MCF 10A (cell line): ENCODE results near the gene IFIT3. TPM values are rescaled to one million over a fixed set of nuclear protein-coding genes. Genes with fewer than 3 reads are reported as not detected.

ENCODE experiments used
- BruUV-seq: library from RNA; stranded (reverse); fragments of 400-500 nt; replicated peaks from 2 replicates; lab custom pipeline; 2021; lab: Mats Ljungman, UMichigan
- CTCF ChIA-PET: fragments of 300-600 bp; sonication (Branson Sonifier 250); formaldehyde crosslinking; extraction: SDS; loops from one replicate; lab custom pipeline; 2021; ENCODE audit warnings: antibody characterized with exemption, inconsistent platforms; lab: Yijun Ruan, JAX
- POLR2A ChIA-PET: fragments of 300-600, 350-650 bp; sonication (Branson Sonifier 250); formaldehyde crosslinking; extraction: SDS; loops from one replicate; lab custom pipeline; 2020; ENCODE audit warnings: antibody characterized with exemption, inconsistent platforms; lab: Yijun Ruan, JAX
- DNase-seq: peaks from one replicate; pipeline ENCODE4 v3.0.0-alpha.2; 2018; ENCODE audit not compliant: unreplicated experiment
- H3K27ac Mint-ChIP-seq: one replicate; pipeline ENCODE4 v1.8.0; 2022; ENCODE audit warnings: mild to moderate bottlenecking, low read depth, mixed read lengths; ENCODE audit not compliant: unreplicated experiment
- H3K27me3 Mint-ChIP-seq: one replicate; pipeline ENCODE4 v1.8.0; 2022; ENCODE audit warnings: mixed read lengths; ENCODE audit not compliant: insufficient read depth, unreplicated experiment
- H3K36me3 Mint-ChIP-seq: one replicate; pipeline ENCODE4 v1.8.0; 2022; ENCODE audit warnings: mild to moderate bottlenecking, moderate library complexity, mixed read lengths; ENCODE audit not compliant: insufficient read depth, unreplicated experiment
- H3K4me1 Mint-ChIP-seq: one replicate; pipeline ENCODE4 v1.8.0; 2022; ENCODE audit warnings: mixed read lengths; ENCODE audit not compliant: insufficient read depth, unreplicated experiment
- H3K4me3 Mint-ChIP-seq: one replicate; pipeline ENCODE4 v1.8.0; 2022; ENCODE audit warnings: mild to moderate bottlenecking, moderate library complexity, mixed read lengths; ENCODE audit not compliant: unreplicated experiment
- H3K9me3 Mint-ChIP-seq: one replicate; pipeline ENCODE4 v1.8.0; 2022; ENCODE audit warnings: mixed read lengths; ENCODE audit not compliant: unreplicated experiment
- CTCF ChIP-seq: fragments of 200-600 bp; IDR thresholded peaks from one replicate; pipeline ENCODE4 v1.8.0; 2022; ENCODE audit warnings: antibody characterized with exemption, mild to moderate bottlenecking; ENCODE audit not compliant: unreplicated experiment
- intact Hi-C: fragments of 100-400 bp; cut with micrococcal nuclease; formaldehyde crosslinking; loops from 2 replicates; pipeline ENCODE4 v1.14.1; 2022
- total RNA-seq: library from RNA; stranded (reverse); gene quantifications from 2 replicates; pipeline ENCODE4 v1.2.3, GENCODE V29; 2022

The IFIT3 gene
- total RNA-seq, 1 experiment from 2014 or later, result 1.4 TPM

GRCh38 chr10:89338713-89339112 lies 10.9 kb downstream of the IFIT3 start:
- BruUV-seq, result no TSS peak
- H3K9me3 Mint-ChIP-seq, result peaks cover 7% of the 10 kb centered on the region
- no peak overlapping the region for H3K4me3 Mint-ChIP-seq
- H3K36me3 Mint-ChIP-seq, result no peaks in the 10 kb centered on the region
- peaks cover 23% of the 10 kb centered on the region for H3K4me1 Mint-ChIP-seq
- H3K27me3 Mint-ChIP-seq, result no peaks in the 10 kb centered on the region
- no peak overlapping the region for H3K27ac Mint-ChIP-seq
- TF ChIP-seq CTCF, result no peak
- CTCF ChIA-PET, result interaction anchor here (1.1 kb wide), 1 partner anchor 9 kb away, joined by 3 read pairs; no protein-coding TSS in a partner anchor
- DNase-seq, result no peak
- intact Hi-C loops, result no loop called here
- POLR2A ChIA-PET, result interaction anchor here (0.9 to 3.3 kb wide), 5 partner anchors 8 to 348 kb away, joined by 4 to 21 read pairs (median 4); partner anchors contain the start of genes IFIT1 and IFIT3

GRCh38 chr10:89339875-89340274 lies 12.1 kb downstream of the IFIT3 start:
- POLR2A ChIA-PET, result no interaction called here
- peaks cover 7% of the 10 kb centered on the region for H3K9me3 Mint-ChIP-seq
- no peaks in the 10 kb centered on the region for H3K27me3 Mint-ChIP-seq
- no peaks in the 10 kb centered on the region for H3K36me3 Mint-ChIP-seq
- H3K27ac Mint-ChIP-seq, result no peak overlapping the region
- no peak overlapping the region for H3K4me3 Mint-ChIP-seq
- DNase-seq, result no peak
- peaks cover 18% of the 10 kb centered on the region for H3K4me1 Mint-ChIP-seq
- TSS peak; percentile 26 for BruUV-seq
- CTCF ChIA-PET, result interaction anchor here (1.1 kb wide), 1 partner anchor 8 kb away, joined by 3 read pairs; no protein-coding TSS in a partner anchor
- no peak for TF ChIP-seq CTCF
- intact Hi-C loops, result no loop called here

GRCh38 chr10:89341649-89342048 lies 13.9 kb downstream of the IFIT3 start:
- intact Hi-C loops, result no loop called here
- Mint-ChIP-seq H3K4me1 (peaks cover 32% of the 10 kb centered on the region), H3K4me3 (no peak overlapping the region), H3K9me3 (peaks cover 7% of the 10 kb centered on the region), H3K36me3 (no peaks in the 10 kb centered on the region), H3K27ac (no peak overlapping the region), H3K27me3 (no peaks in the 10 kb centered on the region)
- no peak for DNase-seq
- ChIA-PET CTCF (no interaction called here), POLR2A (interaction anchor here (1.3 to 3.2 kb wide), 4 partner anchors 10 to 80 kb away, joined by 4 to 15 read pairs (median 5); partner anchors contain the start of genes IFIT2 and IFIT3)
- BruUV-seq, result no TSS peak
- TF ChIP-seq CTCF, result no peak

- no peaks in the 10 kb centered on the region for H3K36me3 Mint-ChIP-seq
- no peak overlapping the region for H3K4me3 Mint-ChIP-seq
- DNase-seq, result peak; percentile 81
- ChIA-PET POLR2A (interaction anchor here (0.6 to 3.2 kb wide), 8 partner anchors 9 to 634 kb away, joined by 3 to 15 read pairs (median 4); partner anchors contain the start of genes IFIT2 and IFIT3), CTCF (interaction anchor here (1.9 kb wide), 1 partner anchor 27 kb away, joined by 8 read pairs; no protein-coding TSS in a partner anchor)
- intact Hi-C loops, result no loop called here
- no peak overlapping the region for H3K27ac Mint-ChIP-seq
- H3K27me3 Mint-ChIP-seq, result no peaks in the 10 kb centered on the region
- no TSS peak for BruUV-seq
- TF ChIP-seq CTCF, result no peak
- peaks cover 36% of the 10 kb centered on the region for H3K4me1 Mint-ChIP-seq
- H3K9me3 Mint-ChIP-seq, result peaks cover 7% of the 10 kb centered on the region
Measured at GRCh38 chr10:89342206-89342958, 14.6 kb downstream of the IFIT3 start.
